NCI-H345 treated with DMSO at 0.1 percent for 48 hours (cell line): ENCODE measurements around the gene TSHR.
"Not testable (repeated sequence)": the region's sequence is repeated elsewhere in the genome, so short reads cannot be mapped to it uniquely, and the experiment has no call there.

Source experiments
- DNase-seq: peaks from one replicate; lab custom pipeline; 2025; ENCODE audit not compliant: unreplicated experiment; lab: John Stamatoyannopoulos, UW

Gene TSHR

GRCh38 chr14:80948291-80948690 lies 7.1 kb upstream of the TSHR start:
- no peak for DNase-seq

- no peak for DNase-seq
Measured at GRCh38 chr14:80951491-80951890, 3.9 kb upstream of the TSHR start.

- not testable (repeated sequence) for DNase-seq
Measured at GRCh38 chr14:80953211-80953610, 2.2 kb upstream of the TSHR start.

- peak; percentile 79 for DNase-seq
Measured at GRCh38 chr14:80954687-80955299, 628 bp upstream of the TSHR start.

GRCh38 chr14:80956102-80956501 lies 681 bp downstream of the TSHR start:
- DNase-seq = no peak

GRCh38 chr14:80956922-80957321 lies 1.5 kb downstream of the TSHR start:
- no peak for DNase-seq

- no peak for DNase-seq
Measured at GRCh38 chr14:80957613-80958012, 2.2 kb downstream of the TSHR start.

- no peak for DNase-seq
Measured at GRCh38 chr14:80958226-80958625, 2.8 kb downstream of the TSHR start.

GRCh38 chr14:80958939-80959338 lies 3.5 kb downstream of the TSHR start:
- no peak for DNase-seq

GRCh38 chr14:80959496-80959895 lies 4.1 kb downstream of the TSHR start:
- DNase-seq = peak; percentile 45

GRCh38 chr14:80965037-80965436 lies 9.6 kb downstream of the TSHR start:
- DNase-seq = no peak

GRCh38 chr14:80973931-80974641 lies 18.7 kb downstream of the TSHR start:
- no peak for DNase-seq

- no peak for DNase-seq
Measured at GRCh38 chr14:80974679-80975078, 19.3 kb downstream of the TSHR start.

- no peak for DNase-seq
Measured at GRCh38 chr14:80977221-80977620, 21.8 kb downstream of the TSHR start.

GRCh38 chr14:80978403-80978802 lies 23.0 kb downstream of the TSHR start:
- DNase-seq = no peak

- DNase-seq = no peak
Measured at GRCh38 chr14:80979951-80980350, 24.5 kb downstream of the TSHR start.

- DNase-seq = no peak
Measured at GRCh38 chr14:80981156-80981555, 25.7 kb downstream of the TSHR start.

- DNase-seq = no peak
Measured at GRCh38 chr14:80981673-80982072, 26.3 kb downstream of the TSHR start.

- no peak for DNase-seq
Measured at GRCh38 chr14:80982711-80983110, 27.3 kb downstream of the TSHR start.

GRCh38 chr14:80987235-80988032 lies 32.0 kb downstream of the TSHR start:
- peak; percentile 72 for DNase-seq

- DNase-seq = no peak
Measured at GRCh38 chr14:80988192-80988591, 32.8 kb downstream of the TSHR start.
